Testis (tissue), 2 donors: Measurements from ENCODE around the gene PDLIM7.

ENCODE experiments used
- CTCF ChIP-seq, 3 experiments: fragments of 450-650 bp in 2 of 3; fragments of 200-600 bp in 1 of 3; sonication (generic) in 1 of 3; IDR thresholded peaks; one replicate each; pipeline ENCODE4 v1.5.1; 2016 to 2019; ENCODE audit warnings: antibody characterized with exemption in 3 of 3, mild to moderate bottlenecking in 2 of 3, moderate library complexity in 1 of 3
- POLR2A ChIP-seq: fragments of 450-650 bp; IDR thresholded peaks from one replicate; pipeline ENCODE4 v1.6.1; 2017; ENCODE audit warnings: antibody characterized with exemption, mild to moderate bottlenecking, moderate library complexity

- TF ChIP-seq CTCF (IDR thresholded peaks at IDR 0.05), result no peak
- no peak for TF ChIP-seq POLR2A
These were observed 40.3 kb upstream of the PDLIM7 start for GRCh38 chr5:177537389-177538361.
